Adrenal gland (tissue), 12 donors: ENCODE measurements around the gene UBA5. TPM values are rescaled to one million over a fixed set of nuclear protein-coding genes. Genes with fewer than 3 reads are reported as not detected.

Source experiments
- DNase-seq, 7 donors: peaks; one replicate each; pipeline ENCODE4 v3.0.0-alpha.2; 2019 to 2020
- H3K27ac ChIP-seq, 5 donors: fragments of 200-600 bp; sonication (generic) in 4 of 5; 1 replicate in 3 of 5; 2 replicates in 2 of 5; pipeline versions ENCODE4 v1.5.1 to v1.8.0; 2016 to 2020; ENCODE audit warnings: mild to moderate bottlenecking in 1 of 5
- H3K27me3 ChIP-seq: fragments of 200-600 bp; 2 replicates; pipeline ENCODE4 v1.8.0; 2021
- H3K36me3 ChIP-seq, 2 donors: fragments of 200-600 bp; replicated peaks in 1 of 2; 1 replicate in 1 of 2; 2 replicates in 1 of 2; pipeline versions ENCODE4 v1.5.1 to v1.8.0; 2018 to 2022
- H3K4me1 ChIP-seq, 2 donors: fragments of 200-600 bp; replicated peaks in 1 of 2; 1 replicate in 1 of 2; 2 replicates in 1 of 2; pipeline versions ENCODE4 v1.5.1 to v1.8.0; 2018 to 2021
- H3K4me3 ChIP-seq, 4 donors: fragments of 200-600 bp; sonication (generic) in 3 of 4; one replicate each; pipeline ENCODE4 v1.5.1; 2016 to 2018
- H3K9me3 ChIP-seq, 3 donors: fragments of 200-600 bp; sonication (generic) in 1 of 3; replicated peaks in 1 of 3; 1 replicate in 2 of 3; 2 replicates in 1 of 3; pipeline versions ENCODE4 v1.5.1 to v1.8.0; 2016 to 2021
- POLR2A ChIP-seq, 2 donors: fragments of 450-650 bp; IDR thresholded peaks; one replicate each; pipeline ENCODE4 v1.6.1; 2017; ENCODE audit warnings: antibody characterized with exemption in 2 of 2, mild to moderate bottlenecking in 2 of 2, moderate library complexity in 1 of 2
- WGBS, 4 donors: extraction: QIAGEN DNeasy Blood & Tissue Kit in 2 of 4; methylation state at CpG; one replicate each; pipeline versions ENCODE4 v1.1.5 to v1.1.7; 2013 to 2017; 5-methylcytosine and 5-hydroxymethylcytosine counted together
- intact Hi-C, 2 donors: fragments of 100-400 bp; cut with DNase I; formaldehyde crosslinking; loops; one replicate each; pipeline versions ENCODE4 v1.14.1 to v1.15.0; 2022 to 2023
- polyA plus RNA-seq, 3 donors: library from polyadenylated mRNA; stranded (reverse); fragments of 200-250 nt in 2 of 3; fragments of 350-450 nt in 1 of 3; fragmentation: Illumina TruSeq in 1 of 3; extraction: RNeasy Lipid Tissue Mini Kit (QIAGEN cat#74804) in 1 of 3; gene quantifications; one replicate each; pipeline ENCODE4 v1.2.3, GENCODE V29; 2013 to 2014
- total RNA-seq, 9 donors: library from RNA; depleted of rRNA in 4 of 9; stranded (reverse); fragments of >200 nt in 4 of 9; fragments of 120-200 nt in 1 of 9; fragmentation: NEBNext Ultra II Directional in 1 of 9; extraction: Animal tissue kit (Norgen Biotek cat#: 25700) in 1 of 9; gene quantifications; one replicate each; pipeline versions ENCODE4 v1.1.0 to v1.2.4, GENCODE V29; 2013 to 2023
- TF ChIP-seq, protein P1 (sequence below), 6 experiments: fragments of 450-650 bp in 4 of 6; fragments of 200-600 bp in 2 of 6; sonication (generic) in 1 of 6; IDR thresholded peaks; 1 replicate in 5 of 6; 2 replicates in 1 of 6; pipeline versions ENCODE4 v1.5.1 to v1.8.0; 2016 to 2021; ENCODE audit warnings: antibody characterized with exemption in 6 of 6, mild to moderate bottlenecking in 2 of 6, moderate library complexity in 1 of 6
- donor health status: healthy with polysubstance abuse.
- donor health status: Bipolar disorder and iron deficiency.
- donor health status: DM: yes; HTN: yes; CAD: no.
- donor health status: DM: no; HTN: no; CAD: no.
- donor health status: DM: no; HTN: no; CAD: no.
- donor health status: DM: yes; HTN: yes; CAD: no.

Gene UBA5
- total and polyA plus RNA-seq, 12 donors = 35.6 to 134 (median 64.1) TPM

DNA sequence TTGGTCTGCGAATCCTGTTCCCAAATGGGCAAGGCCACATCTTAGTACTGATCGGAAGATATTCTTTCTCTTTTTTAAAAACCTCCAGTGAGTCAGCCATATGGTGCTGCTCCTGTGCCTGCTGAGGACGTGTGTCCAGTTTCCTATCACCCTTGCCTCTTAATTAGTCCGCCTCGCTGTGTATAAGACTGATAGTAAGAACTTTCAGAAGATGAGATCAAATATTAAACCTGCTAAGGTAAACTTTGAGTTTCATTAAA is 612 bp downstream of the UBA5 start:
- Histone ChIP-seq H3K27ac (peak overlapping the region; percentile 91 to 95 (median 94)), H3K4me3 (peak overlapping the region; percentile 67 to 97 (median 88)), H3K9me3 (no peaks in the 10 kb centered on the region), H3K4me1 (peaks cover 17 to 43% of the 10 kb centered on the region in 2 donors), H3K27me3 (no peaks in the 10 kb centered on the region), H3K36me3 (no peaks in the 10 kb centered on the region)
- no peak for DNase-seq
- WGBS, 4 donors = 0 to 3% (median 1%) methylated on average over 5 of the region's 5 CpGs
- intact Hi-C loops = no loop called here
- peak in 1 of 2 donors; percentile 25 for TF ChIP-seq POLR2A (IDR thresholded peaks at IDR 0.05)
- TF ChIP-seq, protein P1, sequence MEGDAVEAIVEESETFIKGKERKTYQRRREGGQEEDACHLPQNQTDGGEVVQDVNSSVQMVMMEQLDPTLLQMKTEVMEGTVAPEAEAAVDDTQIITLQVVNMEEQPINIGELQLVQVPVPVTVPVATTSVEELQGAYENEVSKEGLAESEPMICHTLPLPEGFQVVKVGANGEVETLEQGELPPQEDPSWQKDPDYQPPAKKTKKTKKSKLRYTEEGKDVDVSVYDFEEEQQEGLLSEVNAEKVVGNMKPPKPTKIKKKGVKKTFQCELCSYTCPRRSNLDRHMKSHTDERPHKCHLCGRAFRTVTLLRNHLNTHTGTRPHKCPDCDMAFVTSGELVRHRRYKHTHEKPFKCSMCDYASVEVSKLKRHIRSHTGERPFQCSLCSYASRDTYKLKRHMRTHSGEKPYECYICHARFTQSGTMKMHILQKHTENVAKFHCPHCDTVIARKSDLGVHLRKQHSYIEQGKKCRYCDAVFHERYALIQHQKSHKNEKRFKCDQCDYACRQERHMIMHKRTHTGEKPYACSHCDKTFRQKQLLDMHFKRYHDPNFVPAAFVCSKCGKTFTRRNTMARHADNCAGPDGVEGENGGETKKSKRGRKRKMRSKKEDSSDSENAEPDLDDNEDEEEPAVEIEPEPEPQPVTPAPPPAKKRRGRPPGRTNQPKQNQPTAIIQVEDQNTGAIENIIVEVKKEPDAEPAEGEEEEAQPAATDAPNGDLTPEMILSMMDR (IDR thresholded peaks at IDR 0.05) = no peak

- no peaks in the 10 kb centered on the region for H3K9me3 ChIP-seq
- WGBS, 4 donors = 13 to 17% (median 15%) methylated on average over 8 of the region's 8 CpGs
- intact Hi-C loops = no loop called here
- H3K4me1 ChIP-seq = peaks cover 17 to 43% of the 10 kb centered on the region in 2 donors
- TF ChIP-seq, protein P1 (IDR thresholded peaks at IDR 0.05) = no peak
- no peak for TF ChIP-seq POLR2A (IDR thresholded peaks at IDR 0.05)
- peak overlapping the region; percentile 91 to 95 (median 94) for H3K27ac ChIP-seq
- H3K36me3 ChIP-seq = no peaks in the 10 kb centered on the region
- peak overlapping the region in 3 of 4 donors; percentile 67 to 92 (median 84) for H3K4me3 ChIP-seq
- no peaks in the 10 kb centered on the region for H3K27me3 ChIP-seq
- no peak for DNase-seq
Measured at GRCh38 chr3:132661101-132661500, 972 bp downstream of the UBA5 start.

DNA sequence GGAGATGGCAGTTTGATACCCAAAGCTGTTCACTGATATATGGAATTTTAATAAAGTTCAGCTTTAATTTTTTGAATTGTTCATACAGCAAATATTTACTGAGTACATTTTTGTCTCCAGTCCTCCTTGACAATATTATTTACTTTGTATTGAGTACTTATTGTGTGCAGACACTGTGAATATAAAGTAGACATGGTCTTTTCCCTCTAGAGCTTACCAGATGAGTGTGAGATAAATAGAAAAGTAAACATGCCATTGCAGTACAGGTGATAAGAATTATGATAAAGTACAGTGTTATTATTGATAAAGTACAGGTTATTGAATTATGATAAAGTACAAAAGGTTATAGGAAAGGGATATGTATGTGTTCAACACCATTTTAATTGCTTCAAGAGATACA is 2.1 kb downstream of the UBA5 start:
- DNase-seq = no peak
- Histone ChIP-seq H3K36me3 (no peaks in the 10 kb centered on the region), H3K4me1 (peaks cover 17 to 41% of the 10 kb centered on the region in 2 donors), H3K4me3 (peak overlapping the region in 1 of 4 donors; percentile 67), H3K27ac (no peak overlapping the region), H3K9me3 (no peaks in the 10 kb centered on the region), H3K27me3 (no peaks in the 10 kb centered on the region)
- intact Hi-C loops = no loop called here
- TF ChIP-seq, protein P1 (IDR thresholded peaks at IDR 0.05) = no peak
- no peak for TF ChIP-seq POLR2A (IDR thresholded peaks at IDR 0.05)

GRCh38 chr3:132665230-132665745 is 5.2 kb downstream of the UBA5 start:
- H3K4me3 ChIP-seq = no peak overlapping the region
- H3K36me3 ChIP-seq = peaks cover 0 to under 1% of the 10 kb centered on the region in 2 donors
- WGBS, 4 donors = 71 to 78% (median 75%) methylated on average over 3 of the region's 3 CpGs

DNA sequence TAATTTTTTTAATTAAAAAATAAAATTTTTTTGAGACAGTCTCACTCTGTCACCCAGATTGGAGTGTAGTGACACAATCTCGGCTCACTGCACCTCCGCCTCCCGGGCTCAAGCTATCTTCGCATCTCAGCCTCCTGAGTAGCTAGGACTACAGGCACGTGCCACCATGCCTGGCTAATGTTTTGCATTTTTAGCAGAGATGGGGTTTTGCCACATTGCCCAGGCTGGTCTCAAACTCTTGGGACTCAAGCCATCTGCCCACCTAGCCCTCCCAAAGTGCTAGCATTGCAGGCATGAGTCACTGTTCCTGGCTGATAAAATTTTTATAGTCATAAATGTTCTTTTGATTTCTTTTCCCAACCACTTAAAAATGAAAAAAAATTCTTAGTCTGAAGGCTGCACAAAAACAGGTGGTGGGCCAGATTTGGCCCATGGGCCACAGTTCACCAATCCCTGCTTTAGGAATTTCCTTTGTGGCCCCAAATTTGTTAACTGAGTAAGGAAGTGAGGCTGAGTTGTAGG is 9.2 kb downstream of the UBA5 start:
- Histone ChIP-seq H3K9me3 (no peaks in the 10 kb centered on the region), H3K4me3 (no peak overlapping the region), H3K4me1 (peaks cover 22 to 30% of the 10 kb centered on the region in 2 donors), H3K36me3 (peaks cover 0 to 39% of the 10 kb centered on the region in 2 donors), H3K27ac (peak overlapping the region; percentile 40 to 78 (median 61)), H3K27me3 (no peaks in the 10 kb centered on the region)
- 70 to 93% (median 83%) methylated on average over 5 of the region's 5 CpGs for WGBS, 4 donors
- intact Hi-C loops = no loop called here
- peak in 4 of 7 donors; percentile 14 to 23 (median 16) for DNase-seq
- TF ChIP-seq POLR2A (IDR thresholded peaks at IDR 0.05) = no peak
- TF ChIP-seq, protein P1 (IDR thresholded peaks at IDR 0.05) = no peak

More at GRCh38 chr3:132665230-132665745, 5.2 kb downstream of the UBA5 start:
- Histone ChIP-seq H3K27ac (no peak overlapping the region), H3K4me1 (peaks cover 40 to 50% of the 10 kb centered on the region in 2 donors), H3K27me3 (no peaks in the 10 kb centered on the region), H3K9me3 (no peaks in the 10 kb centered on the region)
- intact Hi-C loops = no loop called here
- no peak for DNase-seq
- no peak for TF ChIP-seq POLR2A (IDR thresholded peaks at IDR 0.05)
